SK-N-SH treated with all-trans-retinoic acid at 6 μM for 48 hours (cell line): ENCODE measurements around the gene UBR2.
"Not testable (repeated sequence)": the region's sequence is repeated elsewhere in the genome, so short reads cannot be mapped to it uniquely, and the experiment has no call there.

Experiments used
- ATAC-seq: fragments of 200-7000 bp; cut with Tn5 transposase; 3 replicates; pipeline ENCODE4 v1.9.1; 2020; ENCODE audit warnings: mild to moderate bottlenecking, moderate library complexity
- ARNTL ChIP-seq: fragments of 450-650 bp; formaldehyde crosslinking; IDR thresholded peaks from 2 replicates; pipeline ENCODE4 v1.5.0; 2020; ENCODE audit warnings: low read depth, mild to moderate bottlenecking, moderate library complexity, borderline replicate concordance
- CSDC2 ChIP-seq: fragments of 250-450 bp; sonication (Bioruptor Pico); IDR thresholded peaks from 2 replicates; pipeline ENCODE4 v1.5.0; 2020; ENCODE audit warnings: mild to moderate bottlenecking, moderate library complexity
- ESRRG ChIP-seq: fragments of 250-450 bp; sonication (Bioruptor Pico); IDR thresholded peaks from 2 replicates; pipeline ENCODE4 v1.6.1; 2021; ENCODE audit warnings: mild to moderate bottlenecking
- GLIS3 ChIP-seq: fragments of 250-450 bp; sonication (Bioruptor Pico); IDR thresholded peaks from 2 replicates; pipeline ENCODE4 v1.5.0; 2020; ENCODE audit warnings: mild to moderate bottlenecking, moderate library complexity
- OSR1 ChIP-seq: fragments of 250-450 bp; sonication (Bioruptor Pico); IDR thresholded peaks from 2 replicates; pipeline ENCODE4 v1.8.0; 2022; ENCODE audit warnings: moderate library complexity, mild to moderate bottlenecking, inconsistent platforms
- PPARA ChIP-seq: fragments of 250-450 bp; sonication (Bioruptor Pico); IDR thresholded peaks from 2 replicates; pipeline ENCODE4 v1.5.0; 2020; ENCODE audit warnings: mild to moderate bottlenecking, borderline replicate concordance
- RARB ChIP-seq: fragments of 250-450 bp; sonication (Bioruptor Pico); IDR thresholded peaks from 2 replicates; pipeline ENCODE4 v1.8.0; 2021; ENCODE audit warnings: mild to moderate bottlenecking, moderate library complexity
- SNAI2 ChIP-seq: fragments of 250-450 bp; sonication (Bioruptor Pico); IDR thresholded peaks from 2 replicates; pipeline ENCODE4 v1.5.0; 2020; ENCODE audit warnings: mild to moderate bottlenecking, moderate library complexity
- TCF4 ChIP-seq: fragments of 250-450 bp; sonication (Bioruptor Pico); IDR thresholded peaks from 2 replicates; pipeline ENCODE4 v1.8.0; 2021; ENCODE audit warnings: mild to moderate bottlenecking, moderate library complexity, borderline replicate concordance
- TOX ChIP-seq: fragments of 250-450 bp; sonication (Bioruptor Pico); IDR thresholded peaks from 2 replicates; pipeline ENCODE4 v1.8.0; 2021; ENCODE audit warnings: mild to moderate bottlenecking, moderate library complexity, borderline replicate concordance
- ZFP3 ChIP-seq: fragments of 250-450 bp; sonication (Bioruptor Pico); IDR thresholded peaks from 2 replicates; pipeline ENCODE4 v1.5.0; 2020; ENCODE audit warnings: mild to moderate bottlenecking, moderate library complexity
- ZFP30 ChIP-seq: fragments of 450-650 bp; formaldehyde crosslinking; IDR thresholded peaks from 2 replicates; pipeline ENCODE4 v1.5.0; 2022; ENCODE audit warnings: mild to moderate bottlenecking, moderate library complexity
- ZNF565 ChIP-seq: fragments of 450-650 bp; formaldehyde crosslinking; conservative IDR thresholded peaks from 2 replicates; pipeline ENCODE4 v1.5.0; 2020; ENCODE audit warnings: low read depth, mild to moderate bottlenecking, moderate library complexity
- ZNF70 ChIP-seq: fragments of 450-650 bp; formaldehyde crosslinking; IDR thresholded peaks from 2 replicates; pipeline ENCODE4 v1.5.0; 2020; ENCODE audit warnings: mild to moderate bottlenecking, moderate library complexity
- ZNF8 ChIP-seq: fragments of 450-650 bp; formaldehyde crosslinking; IDR thresholded peaks from 2 replicates; pipeline ENCODE4 v1.5.0; 2020; ENCODE audit warnings: mild to moderate bottlenecking, moderate library complexity
- TF ChIP-seq, protein P1 (sequence below): fragments of 250-450 bp; sonication (Bioruptor Pico); IDR thresholded peaks from 2 replicates; pipeline ENCODE4 v1.8.0; 2020; ENCODE audit warnings: mild to moderate bottlenecking, moderate library complexity, borderline replicate concordance
- TF ChIP-seq, protein P2 (sequence below): fragments of 250-450 bp; sonication (Bioruptor Pico); IDR thresholded peaks from 2 replicates; pipeline ENCODE4 v1.5.1; 2020; ENCODE audit warnings: low read depth, mild to moderate bottlenecking, moderate library complexity
- TF ChIP-seq, protein P3 (sequence below): fragments of 250-450 bp; sonication (Bioruptor Pico); IDR thresholded peaks from 2 replicates; pipeline ENCODE4 v1.5.1; 2021; ENCODE audit warnings: mild to moderate bottlenecking, moderate library complexity
- TF ChIP-seq, protein P4 (sequence below): fragments of 250-450 bp; sonication (Bioruptor Pico); IDR thresholded peaks from 2 replicates; pipeline ENCODE4 v1.5.0; 2020; ENCODE audit warnings: mild to moderate bottlenecking, moderate library complexity

UBR2 gene

DNA sequence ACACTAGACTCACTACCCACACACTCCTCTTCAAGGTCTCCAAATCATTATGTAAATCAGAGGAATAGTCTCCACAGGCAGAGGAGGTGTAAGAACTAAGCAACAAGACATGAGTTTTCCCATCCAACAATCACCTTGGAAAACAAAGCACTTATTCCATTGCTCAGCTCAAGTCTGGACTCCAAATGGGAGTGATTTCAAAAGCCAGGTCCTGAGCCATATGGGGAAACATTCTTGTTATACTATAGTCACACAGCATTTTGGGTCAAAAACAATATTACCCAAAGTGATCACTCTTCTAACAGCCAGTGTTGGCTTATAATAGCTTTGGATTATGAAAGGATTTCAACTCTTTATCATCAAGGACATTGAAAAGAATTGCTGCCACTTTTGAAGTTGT lies 162.2 kb downstream of the UBR2 start:
- ATAC-seq, result no peak; the same call in none of the 3 replicates
- TF ChIP-seq ZNF70, result no peak
- TF ChIP-seq, protein P1, sequence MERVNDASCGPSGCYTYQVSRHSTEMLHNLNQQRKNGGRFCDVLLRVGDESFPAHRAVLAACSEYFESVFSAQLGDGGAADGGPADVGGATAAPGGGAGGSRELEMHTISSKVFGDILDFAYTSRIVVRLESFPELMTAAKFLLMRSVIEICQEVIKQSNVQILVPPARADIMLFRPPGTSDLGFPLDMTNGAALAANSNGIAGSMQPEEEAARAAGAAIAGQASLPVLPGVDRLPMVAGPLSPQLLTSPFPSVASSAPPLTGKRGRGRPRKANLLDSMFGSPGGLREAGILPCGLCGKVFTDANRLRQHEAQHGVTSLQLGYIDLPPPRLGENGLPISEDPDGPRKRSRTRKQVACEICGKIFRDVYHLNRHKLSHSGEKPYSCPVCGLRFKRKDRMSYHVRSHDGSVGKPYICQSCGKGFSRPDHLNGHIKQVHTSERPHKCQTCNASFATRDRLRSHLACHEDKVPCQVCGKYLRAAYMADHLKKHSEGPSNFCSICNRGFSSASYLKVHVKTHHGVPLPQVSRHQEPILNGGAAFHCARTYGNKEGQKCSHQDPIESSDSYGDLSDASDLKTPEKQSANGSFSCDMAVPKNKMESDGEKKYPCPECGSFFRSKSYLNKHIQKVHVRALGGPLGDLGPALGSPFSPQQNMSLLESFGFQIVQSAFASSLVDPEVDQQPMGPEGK (CRISPR knock-in tag), result no peak
- no peak for TF ChIP-seq TOX (CRISPR knock-in tag)
- TF ChIP-seq OSR1 (CRISPR knock-in tag), result no peak
- TF ChIP-seq ZNF565 (CRISPR knock-in tag), result no peak
- no peak for TF ChIP-seq ESRRG (CRISPR knock-in tag)

DNA sequence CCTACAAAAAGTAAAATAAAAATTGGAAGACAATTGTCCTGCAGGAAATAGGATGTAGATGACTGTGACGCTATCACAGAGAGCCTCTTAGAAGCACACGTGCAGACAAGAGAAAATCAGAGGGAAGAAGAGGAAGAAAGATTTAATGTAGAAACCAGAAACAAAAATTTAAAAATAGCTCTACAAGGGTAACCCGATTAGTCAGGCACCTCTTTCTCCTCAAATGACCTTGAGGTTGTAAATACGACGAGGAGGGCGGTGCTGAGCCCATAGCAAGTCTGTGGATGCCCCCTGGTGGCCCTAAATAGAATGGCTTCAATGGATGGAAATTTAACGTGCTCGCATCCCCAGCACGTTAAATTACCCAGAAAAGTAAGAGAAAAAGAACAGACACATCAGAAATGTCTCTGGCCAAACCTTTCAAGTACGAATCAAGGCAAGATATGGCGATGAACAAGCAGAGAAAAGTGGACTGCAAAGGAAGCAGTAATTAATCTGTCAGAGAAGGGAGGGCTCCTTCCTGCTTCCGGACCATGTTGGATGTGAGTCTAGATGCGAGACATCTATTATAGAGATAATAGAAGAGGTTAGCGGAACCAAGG lies 162.8 kb downstream of the UBR2 start:
- ATAC-seq, result peak; percentile 94
- TF ChIP-seq PPARA, result 0 out of 2 replicates have a peak, but pooled peaks have one; percentile 64
- TF ChIP-seq ZFP30 (CRISPR knock-in tag), result peak; percentile 57
- TF ChIP-seq CSDC2 (CRISPR knock-in tag), result no peak

DNA sequence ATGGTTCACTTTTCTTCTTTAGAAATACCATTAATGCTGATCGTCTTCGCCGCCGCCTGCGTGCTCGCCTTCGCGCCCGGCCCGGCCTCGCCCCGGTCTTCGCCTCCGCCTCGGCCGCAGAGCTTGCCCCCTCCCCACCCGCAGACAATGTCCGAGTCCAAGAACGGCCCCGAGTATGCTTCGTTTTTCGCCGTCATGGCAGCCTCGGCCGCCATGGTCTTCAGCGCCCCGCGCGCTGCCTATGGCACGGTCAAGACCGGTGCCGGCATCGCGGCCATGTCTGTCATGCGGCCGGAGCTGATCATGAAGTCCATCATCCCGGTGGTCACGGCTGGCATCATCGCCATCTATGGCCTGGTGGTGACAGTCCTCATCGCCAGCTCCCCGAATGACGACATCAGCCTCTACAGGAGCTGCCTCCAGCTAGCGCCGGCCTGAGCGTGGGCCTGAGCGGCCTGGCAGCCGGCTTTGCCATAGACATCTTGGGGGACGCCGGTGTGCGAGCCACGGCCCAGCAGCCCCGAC lies 163.3 kb downstream of the UBR2 start:
- TF ChIP-seq CSDC2 (CRISPR knock-in tag), result no peak
- no peak for TF ChIP-seq SNAI2 (CRISPR knock-in tag)
- no peak for TF ChIP-seq TOX (CRISPR knock-in tag)
- TF ChIP-seq, all 23 proteins: peak for 0

DNA sequence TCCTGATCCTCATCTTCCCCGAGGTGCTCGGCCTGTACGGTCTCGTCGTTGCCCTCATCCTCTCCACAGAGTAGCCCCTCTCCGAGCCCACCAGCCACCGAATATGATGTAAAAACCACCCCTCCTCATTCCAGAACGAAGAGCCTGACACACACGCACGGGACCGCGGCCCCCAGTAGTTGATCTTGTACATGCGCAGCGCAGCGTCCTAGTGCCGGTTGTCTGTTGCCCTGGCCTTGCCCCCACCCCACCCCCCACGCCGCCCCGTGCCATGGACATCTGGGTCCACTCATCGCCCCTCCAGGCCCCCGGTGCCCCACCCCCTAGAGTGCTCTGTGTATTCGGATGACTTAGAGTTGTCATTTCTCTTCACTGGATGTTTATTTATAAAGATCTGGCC lies 163.8 kb downstream of the UBR2 start:
- TF ChIP-seq GLIS3, result no peak
- no peak for TF ChIP-seq RARB (CRISPR knock-in tag)
- no peak for TF ChIP-seq ZNF565 (CRISPR knock-in tag)
- TF ChIP-seq, protein P2, sequence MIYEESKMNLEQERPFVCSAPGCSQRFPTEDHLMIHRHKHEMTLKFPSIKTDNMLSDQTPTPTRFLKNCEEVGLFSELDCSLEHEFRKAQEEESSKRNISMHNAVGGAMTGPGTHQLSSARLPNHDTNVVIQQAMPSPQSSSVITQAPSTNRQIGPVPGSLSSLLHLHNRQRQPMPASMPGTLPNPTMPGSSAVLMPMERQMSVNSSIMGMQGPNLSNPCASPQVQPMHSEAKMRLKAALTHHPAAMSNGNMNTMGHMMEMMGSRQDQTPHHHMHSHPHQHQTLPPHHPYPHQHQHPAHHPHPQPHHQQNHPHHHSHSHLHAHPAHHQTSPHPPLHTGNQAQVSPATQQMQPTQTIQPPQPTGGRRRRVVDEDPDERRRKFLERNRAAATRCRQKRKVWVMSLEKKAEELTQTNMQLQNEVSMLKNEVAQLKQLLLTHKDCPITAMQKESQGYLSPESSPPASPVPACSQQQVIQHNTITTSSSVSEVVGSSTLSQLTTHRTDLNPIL (CRISPR knock-in tag), result no peak
- TF ChIP-seq TCF4, result no peak
- no peak for TF ChIP-seq ZNF70
- TF ChIP-seq, protein P3, sequence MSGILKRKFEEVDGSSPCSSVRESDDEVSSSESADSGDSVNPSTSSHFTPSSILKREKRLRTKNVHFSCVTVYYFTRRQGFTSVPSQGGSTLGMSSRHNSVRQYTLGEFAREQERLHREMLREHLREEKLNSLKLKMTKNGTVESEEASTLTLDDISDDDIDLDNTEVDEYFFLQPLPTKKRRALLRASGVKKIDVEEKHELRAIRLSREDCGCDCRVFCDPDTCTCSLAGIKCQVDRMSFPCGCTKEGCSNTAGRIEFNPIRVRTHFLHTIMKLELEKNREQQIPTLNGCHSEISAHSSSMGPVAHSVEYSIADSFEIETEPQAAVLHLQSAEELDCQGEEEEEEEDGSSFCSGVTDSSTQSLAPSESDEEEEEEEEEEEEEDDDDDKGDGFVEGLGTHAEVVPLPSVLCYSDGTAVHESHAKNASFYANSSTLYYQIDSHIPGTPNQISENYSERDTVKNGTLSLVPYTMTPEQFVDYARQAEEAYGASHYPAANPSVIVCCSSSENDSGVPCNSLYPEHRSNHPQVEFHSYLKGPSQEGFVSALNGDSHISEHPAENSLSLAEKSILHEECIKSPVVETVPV (CRISPR knock-in tag), result no peak
- no peak for TF ChIP-seq TOX (CRISPR knock-in tag)
- TF ChIP-seq ZFP3, result no peak
- no peak for TF ChIP-seq ESRRG (CRISPR knock-in tag)
- TF ChIP-seq CSDC2 (CRISPR knock-in tag), result no peak
- TF ChIP-seq ZFP30 (CRISPR knock-in tag), result no peak
- no peak for TF ChIP-seq ZNF8 (CRISPR knock-in tag)
- no peak for TF ChIP-seq PPARA
- no peak for TF ChIP-seq ARNTL
- TF ChIP-seq SNAI2 (CRISPR knock-in tag), result no peak
- ATAC-seq, result no peak

More for the DNA sequence above, 163.3 kb downstream of the UBR2 start:
- no peak for ATAC-seq

DNA sequence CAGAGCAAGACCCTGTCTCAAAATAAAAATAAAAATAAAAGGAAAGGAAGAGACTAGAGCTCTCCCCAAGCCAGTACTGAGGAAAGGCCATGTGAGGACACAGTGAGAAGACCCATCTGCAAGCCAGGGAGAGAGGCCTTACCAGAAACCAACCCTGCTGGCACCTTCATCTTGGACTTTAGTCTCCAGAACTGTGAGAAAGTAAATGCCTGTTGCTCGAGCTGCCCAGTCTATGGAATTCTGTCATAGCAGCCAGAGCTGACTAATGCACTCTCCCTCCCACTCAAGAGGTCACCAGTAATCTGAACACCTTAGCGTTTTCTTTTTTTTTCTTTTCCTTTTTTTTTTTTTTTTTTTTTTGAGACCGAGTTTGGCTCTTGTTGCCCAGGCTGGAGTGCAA lies 165.9 kb downstream of the UBR2 start:
- TF ChIP-seq PPARA, result no peak
- TF ChIP-seq ARNTL, result no peak
- TF ChIP-seq, protein P4, sequence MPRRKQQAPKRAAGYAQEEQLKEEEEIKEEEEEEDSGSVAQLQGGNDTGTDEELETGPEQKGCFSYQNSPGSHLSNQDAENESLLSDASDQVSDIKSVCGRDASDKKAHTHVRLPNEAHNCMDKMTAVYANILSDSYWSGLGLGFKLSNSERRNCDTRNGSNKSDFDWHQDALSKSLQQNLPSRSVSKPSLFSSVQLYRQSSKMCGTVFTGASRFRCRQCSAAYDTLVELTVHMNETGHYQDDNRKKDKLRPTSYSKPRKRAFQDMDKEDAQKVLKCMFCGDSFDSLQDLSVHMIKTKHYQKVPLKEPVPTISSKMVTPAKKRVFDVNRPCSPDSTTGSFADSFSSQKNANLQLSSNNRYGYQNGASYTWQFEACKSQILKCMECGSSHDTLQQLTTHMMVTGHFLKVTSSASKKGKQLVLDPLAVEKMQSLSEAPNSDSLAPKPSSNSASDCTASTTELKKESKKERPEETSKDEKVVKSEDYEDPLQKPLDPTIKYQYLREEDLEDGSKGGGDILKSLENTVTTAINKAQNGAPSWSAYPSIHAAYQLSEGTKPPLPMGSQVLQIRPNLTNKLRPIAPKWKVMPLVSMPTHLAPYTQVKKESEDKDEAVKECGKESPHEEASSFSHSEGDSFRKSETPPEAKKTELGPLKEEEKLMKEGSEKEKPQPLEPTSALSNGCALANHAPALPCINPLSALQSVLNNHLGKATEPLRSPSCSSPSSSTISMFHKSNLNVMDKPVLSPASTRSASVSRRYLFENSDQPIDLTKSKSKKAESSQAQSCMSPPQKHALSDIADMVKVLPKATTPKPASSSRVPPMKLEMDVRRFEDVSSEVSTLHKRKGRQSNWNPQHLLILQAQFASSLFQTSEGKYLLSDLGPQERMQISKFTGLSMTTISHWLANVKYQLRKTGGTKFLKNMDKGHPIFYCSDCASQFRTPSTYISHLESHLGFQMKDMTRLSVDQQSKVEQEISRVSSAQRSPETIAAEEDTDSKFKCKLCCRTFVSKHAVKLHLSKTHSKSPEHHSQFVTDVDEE (CRISPR knock-in tag), result no peak
- TF ChIP-seq ZFP3, result no peak
- no peak for TF ChIP-seq ESRRG (CRISPR knock-in tag)
- TF ChIP-seq, protein P3 (CRISPR knock-in tag), result no peak
- ATAC-seq, result peak; percentile 42

DNA sequence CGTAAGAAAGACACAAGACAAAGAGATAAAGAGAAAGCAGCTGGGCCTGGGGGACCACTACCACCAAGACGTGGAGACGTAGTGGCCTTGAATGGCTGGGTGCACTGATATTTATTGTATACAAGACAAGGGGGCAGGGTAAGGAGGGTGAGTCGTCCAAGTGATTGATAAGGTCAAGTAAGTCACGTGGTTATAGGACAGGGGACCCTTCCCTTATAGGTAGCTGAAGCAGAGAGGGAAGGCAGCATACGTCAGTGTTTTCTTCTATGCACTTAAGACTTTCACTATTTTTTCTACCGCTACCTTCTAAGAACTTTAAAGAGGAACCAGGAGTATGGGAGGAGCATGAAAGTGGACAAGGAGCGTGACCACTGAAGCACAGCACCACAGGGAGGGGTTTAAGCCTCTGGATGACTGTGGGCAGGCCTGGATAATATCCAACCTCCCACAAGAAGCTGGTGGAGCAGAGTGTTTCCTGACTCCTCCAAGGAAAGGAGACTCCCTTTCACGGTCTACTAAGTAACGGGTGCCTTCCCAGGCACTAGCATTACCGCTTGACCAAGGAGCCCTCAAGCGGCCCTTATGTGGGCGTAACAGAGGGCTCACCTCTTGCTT lies 170.1 kb downstream of the UBR2 start:
- not testable (repeated sequence) for ATAC-seq
